A673 (cell line): Measurements from ENCODE around the gene UNC13C. TPM values are rescaled to one million over a fixed set of nuclear protein-coding genes. Genes with fewer than 3 reads are reported as not detected.

Experiments
- BruUV-seq: library from RNA; stranded (reverse); fragments of 400-500 nt; replicated peaks from 2 replicates; lab custom pipeline; 2021; lab: Mats Ljungman, UMichigan
- CTCF ChIA-PET: fragments of 300-600 bp; sonication (Branson Sonifier 250); formaldehyde crosslinking; loops from one replicate; lab custom pipeline; 2022; ENCODE audit warnings: antibody characterized with exemption; lab: Charles Lee
- POLR2A ChIA-PET: fragments of 300-600 bp; sonication (Branson Sonifier 250); formaldehyde crosslinking; loops from one replicate; lab custom pipeline; 2022; ENCODE audit warnings: antibody characterized with exemption; ENCODE audit not compliant: low non-redundant PET; lab: Charles Lee
- DNase-seq: peaks from one replicate; pipeline ENCODE4 v3.0.0-alpha.2; 2015; ENCODE audit warnings: low spot score
- H3K27ac ChIP-seq: fragments of 200-600 bp; sonication (generic); 2 replicates; pipeline ENCODE4 v1.5.1; 2016; ENCODE audit warnings: mixed run types, low read depth, mild to moderate bottlenecking, mixed read lengths, antibody characterized with exemption, low read length; ENCODE audit not compliant: poor library complexity, severe bottlenecking
- H3K27me3 ChIP-seq: fragments of 200-600 bp; sonication (generic); replicated peaks from 2 replicates; pipeline ENCODE4 v1.6.1; 2017; ENCODE audit warnings: mixed run types, low read depth, mild to moderate bottlenecking, mixed read lengths, antibody characterized with exemption, low read length; ENCODE audit not compliant: insufficient read depth, poor library complexity
- H3K36me3 ChIP-seq: fragments of 200-600 bp; sonication (generic); 2 replicates; pipeline ENCODE4 v1.6.1; 2016; ENCODE audit warnings: mixed run types, mild to moderate bottlenecking, mixed read lengths, antibody characterized with exemption, low read length; ENCODE audit not compliant: insufficient read depth, poor library complexity, severe bottlenecking
- H3K4me1 ChIP-seq: fragments of 200-600 bp; sonication (generic); 2 replicates; pipeline ENCODE4 v1.6.1; 2017; ENCODE audit warnings: mixed run types, mild to moderate bottlenecking, mixed read lengths, antibody characterized with exemption, low read length; ENCODE audit not compliant: insufficient read depth, poor library complexity, severe bottlenecking
- H3K4me3 ChIP-seq: fragments of 200-600 bp; sonication (generic); 2 replicates; pipeline ENCODE4 v1.5.1; 2016; ENCODE audit warnings: low read depth, mixed run types, mild to moderate bottlenecking, mixed read lengths, low read length; ENCODE audit not compliant: poor library complexity, severe bottlenecking
- H3K9me3 ChIP-seq: fragments of 200-600 bp; sonication (generic); 2 replicates; pipeline ENCODE4 v1.6.1; 2016; ENCODE audit warnings: mixed run types, low read depth, mild to moderate bottlenecking, mixed read lengths, antibody characterized with exemption, low read length; ENCODE audit not compliant: poor library complexity, severe bottlenecking
- EZH2 ChIP-seq: fragments of 200-600 bp; sonication (generic); IDR thresholded peaks from 2 replicates; pipeline ENCODE4 v1.6.1; 2017; ENCODE audit warnings: borderline replicate concordance, low read depth, mild to moderate bottlenecking, mixed read lengths, antibody characterized with exemption, low read length; ENCODE audit not compliant: poor library complexity, severe bottlenecking
- intact Hi-C: fragments of 100-400 bp; cut with micrococcal nuclease; formaldehyde crosslinking; loops from one replicate; pipeline ENCODE4 v1.10.0; 2022; ENCODE audit not compliant: unreplicated experiment
- total RNA-seq: library from RNA; stranded (reverse); gene quantifications from 2 replicates; pipeline ENCODE4 v1.2.3, GENCODE V29; 2021
- TF ChIP-seq, protein P1 (sequence below): fragments of 300-800, 200-600 bp; sonication (generic); conservative IDR thresholded peaks from 2 replicates; pipeline ENCODE4 v1.5.1; 2017; ENCODE audit warnings: low read depth, mild to moderate bottlenecking, antibody characterized with exemption, low read length, moderate library complexity, mixed read lengths

The UNC13C gene
- total RNA-seq, 1 experiment from 2014 or later: not detected

DNA sequence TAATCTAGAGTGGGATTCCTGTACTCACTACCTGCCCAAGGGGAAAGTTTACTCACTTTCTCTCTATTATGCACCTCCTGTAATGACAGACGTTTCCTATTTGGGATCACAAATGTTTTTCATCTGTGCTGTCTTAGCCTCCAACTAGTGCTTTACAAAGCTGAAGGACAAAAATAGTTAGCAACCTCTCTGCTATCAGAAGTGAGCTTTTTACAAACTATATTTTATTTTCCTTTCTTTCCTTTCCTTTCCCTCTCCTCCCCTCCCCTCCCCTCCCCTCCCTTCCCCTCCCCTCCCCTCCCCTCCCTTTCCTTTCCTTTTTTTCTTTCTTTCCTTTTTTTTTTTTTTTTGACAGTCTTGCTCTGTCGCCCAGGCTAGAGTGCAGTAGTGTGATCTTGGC is 130.8 kb downstream of the UNC13C start:
- BruUV-seq: no TSS peak
- CTCF ChIA-PET: no interaction called here
- H3K4me3 ChIP-seq: no peak overlapping the region
- intact Hi-C loops: no loop called here
- H3K36me3 ChIP-seq: no peaks in the 10 kb centered on the region
- no peak for DNase-seq
- no peak overlapping the region for H3K27ac ChIP-seq
- H3K9me3 ChIP-seq: no peaks in the 10 kb centered on the region
- POLR2A ChIA-PET: no interaction called here
- no peak for TF ChIP-seq EZH2
- TF ChIP-seq, protein P1, sequence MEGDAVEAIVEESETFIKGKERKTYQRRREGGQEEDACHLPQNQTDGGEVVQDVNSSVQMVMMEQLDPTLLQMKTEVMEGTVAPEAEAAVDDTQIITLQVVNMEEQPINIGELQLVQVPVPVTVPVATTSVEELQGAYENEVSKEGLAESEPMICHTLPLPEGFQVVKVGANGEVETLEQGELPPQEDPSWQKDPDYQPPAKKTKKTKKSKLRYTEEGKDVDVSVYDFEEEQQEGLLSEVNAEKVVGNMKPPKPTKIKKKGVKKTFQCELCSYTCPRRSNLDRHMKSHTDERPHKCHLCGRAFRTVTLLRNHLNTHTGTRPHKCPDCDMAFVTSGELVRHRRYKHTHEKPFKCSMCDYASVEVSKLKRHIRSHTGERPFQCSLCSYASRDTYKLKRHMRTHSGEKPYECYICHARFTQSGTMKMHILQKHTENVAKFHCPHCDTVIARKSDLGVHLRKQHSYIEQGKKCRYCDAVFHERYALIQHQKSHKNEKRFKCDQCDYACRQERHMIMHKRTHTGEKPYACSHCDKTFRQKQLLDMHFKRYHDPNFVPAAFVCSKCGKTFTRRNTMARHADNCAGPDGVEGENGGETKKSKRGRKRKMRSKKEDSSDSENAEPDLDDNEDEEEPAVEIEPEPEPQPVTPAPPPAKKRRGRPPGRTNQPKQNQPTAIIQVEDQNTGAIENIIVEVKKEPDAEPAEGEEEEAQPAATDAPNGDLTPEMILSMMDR: no peak
- no peaks in the 10 kb centered on the region for H3K27me3 ChIP-seq
- no peaks in the 10 kb centered on the region for H3K4me1 ChIP-seq

DNA sequence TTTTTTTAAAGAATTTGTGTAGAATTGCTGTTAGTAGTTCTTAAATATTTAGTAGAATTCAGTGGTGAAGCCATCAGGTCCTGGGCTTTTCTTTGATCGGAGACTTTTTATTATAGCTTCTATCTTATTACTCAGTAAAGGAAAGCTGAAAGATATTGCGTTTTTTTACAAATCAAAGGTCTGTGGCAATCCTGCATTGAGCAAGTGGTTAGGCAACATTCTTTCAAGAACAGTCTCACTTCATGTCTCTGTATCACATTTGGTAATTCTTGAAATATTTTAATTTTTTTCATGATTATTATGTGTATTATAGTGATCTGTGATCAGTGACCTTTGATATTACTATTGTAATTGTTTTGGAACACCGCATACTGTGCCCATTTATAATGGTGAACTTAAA is 140.8 kb downstream of the UNC13C start:
- intact Hi-C loops: no loop called here
- Histone ChIP-seq H3K4me1 (no peaks in the 10 kb centered on the region), H3K27me3 (no peaks in the 10 kb centered on the region), H3K36me3 (no peaks in the 10 kb centered on the region), H3K27ac (no peak overlapping the region), H3K4me3 (no peak overlapping the region), H3K9me3 (peaks cover 12% of the 10 kb centered on the region)
- DNase-seq: no peak
- TF ChIP-seq, protein P1: no peak
- no peak for TF ChIP-seq EZH2
- CTCF ChIA-PET: no interaction called here
- POLR2A ChIA-PET: no interaction called here
- no TSS peak for BruUV-seq

DNA sequence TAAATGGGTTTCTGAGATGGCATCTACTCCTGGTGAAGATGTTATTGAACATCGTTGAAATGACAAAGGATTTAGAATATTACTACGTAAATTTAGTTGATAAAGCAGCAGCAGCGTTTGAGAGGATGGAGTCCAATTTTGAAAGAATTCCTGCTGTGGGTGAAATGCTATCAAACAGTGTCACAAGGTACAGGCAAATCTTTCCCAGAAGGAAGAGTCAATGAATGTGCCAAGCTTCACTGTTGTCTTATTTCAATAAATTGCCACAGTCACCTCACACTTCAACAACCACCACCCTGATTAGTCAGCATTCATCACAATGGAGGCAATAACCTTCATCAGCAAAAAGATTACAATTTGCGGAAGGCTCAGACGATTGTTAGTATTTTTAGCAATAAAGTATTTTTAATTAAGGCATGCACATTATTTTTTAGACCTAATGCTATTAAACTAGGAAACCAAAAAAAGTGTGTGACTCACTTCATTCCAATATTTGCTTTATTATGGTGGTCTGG is 142.8 kb downstream of the UNC13C start:
- no peak for TF ChIP-seq EZH2
- TF ChIP-seq, protein P1: no peak
- intact Hi-C loops: no loop called here
- no TSS peak for BruUV-seq
- Histone ChIP-seq H3K27me3 (no peaks in the 10 kb centered on the region), H3K9me3 (peaks cover 12% of the 10 kb centered on the region), H3K4me1 (no peaks in the 10 kb centered on the region), H3K36me3 (no peaks in the 10 kb centered on the region), H3K4me3 (no peak overlapping the region), H3K27ac (no peak overlapping the region)
- ChIA-PET CTCF (no interaction called here), POLR2A (no interaction called here)
- no peak for DNase-seq
